Peyer's patch (tissue), 4 donors: ENCODE data around the gene MRPL34.

Experiments
- CTCF ChIP-seq, 6 experiments: fragments of 450-650 bp in 4 of 6; fragments of 200-600 bp in 2 of 6; sonication (generic) in 1 of 6; IDR thresholded peaks; one replicate each; pipeline ENCODE4 v1.5.1; 2017 to 2019; ENCODE audit warnings: antibody characterized with exemption in 6 of 6, mild to moderate bottlenecking in 3 of 6, moderate library complexity in 1 of 6
- POLR2A ChIP-seq, 2 donors: fragments of 450-650 bp; IDR thresholded peaks; one replicate each; pipeline ENCODE4 v1.5.1; 2017; ENCODE audit warnings: antibody characterized with exemption in 2 of 2, mild to moderate bottlenecking in 2 of 2, moderate library complexity in 2 of 2

GRCh38 chr19:17266975-17267788 is 38.5 kb upstream of the MRPL34 start, which contains the start of gene BABAM1:
- TF ChIP-seq POLR2A (IDR thresholded peaks at IDR 0.05): no peak
- no peak for TF ChIP-seq CTCF (IDR thresholded peaks at IDR 0.05)
